K562 (cell line): ENCODE results near the gene TRIP12. TPM values are rescaled to one million over a fixed set of nuclear protein-coding genes. Genes with fewer than 3 reads are reported as not detected.

ENCODE experiments used
- ATAC-seq: fragments of 200-7000 bp; cut with Tn5 transposase; 3 replicates; pipeline ENCODE4 v1.9.1; 2020; ENCODE audit warnings: moderate library complexity
- BruUV-seq: library from RNA; stranded (reverse); fragments of 400-500 nt; replicated peaks from 2 replicates; lab custom pipeline; 2021; lab: Mats Ljungman, UMichigan
- CTCF ChIA-PET: fragments of 300-600 bp; formaldehyde crosslinking; extraction: SDS; loops from one replicate; lab custom pipeline; 2021; ENCODE audit warnings: low intra/inter-chr PET ratio; lab: Yijun Ruan, JAX
- POLR2A ChIA-PET: fragments of 300-600, 350-650 bp; sonication (Branson Sonifier 250); formaldehyde crosslinking; extraction: SDS; loops from one replicate; lab custom pipeline; 2021; ENCODE audit warnings: antibody characterized with exemption, inconsistent platforms; lab: Yijun Ruan, JAX
- DNase-seq, 4 experiments: peaks; one replicate each; pipeline versions ENCODE4 v3.0.0 to v3.0.0-alpha.2; 2011 to 2018; ENCODE audit warnings: low spot score in 3 of 4, mixed read lengths in 3 of 4; ENCODE audit errors: extremely low read depth in 1 of 4
- FAIRE-seq: peaks from 2 replicates; lab custom pipeline; 2011; peaks lifted over from hg19 to GRCh38; lab: Jason Lieb, UNC
- H2AFZ ChIP-seq: 2 replicates; pipeline ENCODE4 v1.6.0; 2011; ENCODE audit warnings: low read depth, low read length, control low read depth, inconsistent platforms
- H3K27ac ChIP-seq: fragments of 200-600 bp; 3 replicates; pipeline ENCODE4 v1.8.0; 2011; ENCODE audit warnings: low read depth, mild to moderate bottlenecking, control low read depth, inconsistent platforms, low read length, moderate library complexity, mixed read lengths; ENCODE audit errors: extremely low read depth
- H3K27me3 ChIP-seq, 2 experiments: fragments of 300-600 bp in 1 of 2; 2 replicates in 1 of 2; 3 replicates in 1 of 2; pipeline versions ENCODE4 v1.6.0 to v1.8.0; 2011; ENCODE audit warnings: inconsistent platforms in 2 of 2, low read length in 2 of 2, mild to moderate bottlenecking in 1 of 2, mixed read lengths in 1 of 2, moderate library complexity in 1 of 2; ENCODE audit not compliant: control insufficient read depth in 2 of 2, insufficient read depth in 2 of 2
- H3K36me3 ChIP-seq: fragments of 300-600 bp; 3 replicates; pipeline ENCODE4 v1.8.0; 2011; ENCODE audit warnings: mild to moderate bottlenecking, low read length, inconsistent platforms; ENCODE audit not compliant: control insufficient read depth, insufficient read depth
- H3K4me1 ChIP-seq, 2 experiments: fragments of 200-600 bp in 1 of 2; replicated peaks in 1 of 2; 2 replicates in 1 of 2; 3 replicates in 1 of 2; pipeline versions ENCODE4 v1.5.1 to v1.8.0; 2011; ENCODE audit warnings: inconsistent platforms in 2 of 2, low read length in 2 of 2, mild to moderate bottlenecking in 1 of 2, mixed read lengths in 1 of 2, moderate library complexity in 1 of 2; ENCODE audit not compliant: control insufficient read depth in 2 of 2, insufficient read depth in 2 of 2
- H3K4me2 ChIP-seq: 2 replicates; pipeline ENCODE4 v1.6.1; 2011; ENCODE audit warnings: low read length, control low read depth, inconsistent platforms, mixed read lengths; ENCODE audit not compliant: insufficient read depth
- H3K4me3 ChIP-seq: fragments of 200-600 bp; sonication (generic), shearing (Covaris generic); 2 replicates; pipeline ENCODE4 v1.5.1; 2016; ENCODE audit warnings: control low read depth, inconsistent platforms
- H3K79me2 ChIP-seq: fragments of 200-600 bp; 3 replicates; pipeline ENCODE4 v1.8.0; 2011; ENCODE audit warnings: low read length, inconsistent platforms; ENCODE audit not compliant: control insufficient read depth, insufficient read depth
- H3K9ac ChIP-seq, 2 experiments: 2 replicates each; pipeline versions ENCODE4 v1.6.0 to v1.6.1; 2011; ENCODE audit warnings: low read depth in 2 of 2, low read length in 2 of 2, control low read depth in 1 of 2, inconsistent platforms in 1 of 2, mild to moderate bottlenecking in 1 of 2, mixed read lengths in 1 of 2; ENCODE audit not compliant: insufficient read depth in 1 of 2
- H3K9me1 ChIP-seq: one replicate; pipeline ENCODE4 v1.6.0; 2011; ENCODE audit warnings: inconsistent platforms, mild to moderate bottlenecking, low read length, moderate library complexity; ENCODE audit not compliant: control insufficient read depth, insufficient read depth
- H3K9me3 ChIP-seq: replicated peaks from 2 replicates; pipeline ENCODE4 v1.5.1; 2011; ENCODE audit warnings: low read depth, low read length, inconsistent platforms; ENCODE audit not compliant: control insufficient read depth, insufficient read depth
- H4K20me1 ChIP-seq: replicated peaks from 2 replicates; pipeline ENCODE4 v1.6.1; 2011; ENCODE audit warnings: low read length, inconsistent platforms, mixed read lengths; ENCODE audit not compliant: control insufficient read depth, insufficient read depth
- ESRRA ChIP-seq: fragments of 450-650 bp; IDR thresholded peaks from 2 replicates; pipeline ENCODE4 v1.6.1; 2014; ENCODE audit warnings: low read depth, mild to moderate bottlenecking, moderate library complexity, borderline replicate concordance
- GABPB2 ChIP-seq: fragments of 250-450 bp; sonication (Bioruptor Pico); conservative IDR thresholded peaks from 2 replicates; pipeline ENCODE4 v1.5.1; 2021; ENCODE audit warnings: mild to moderate bottlenecking
- MTF1 ChIP-seq: fragments of 250-450 bp; sonication (Bioruptor Pico); IDR thresholded peaks from 2 replicates; pipeline ENCODE4 v1.9.0; 2021; ENCODE audit warnings: moderate library complexity, mild to moderate bottlenecking, inconsistent platforms, borderline replicate concordance
- PHF8 ChIP-seq: fragments of 200-600 bp; sonication (generic); IDR thresholded peaks from 2 replicates; pipeline ENCODE4 v1.6.1; 2012; ENCODE audit warnings: mixed run types, mild to moderate bottlenecking, inconsistent platforms, low read length, moderate library complexity, borderline replicate concordance
- SP2 ChIP-seq: IDR thresholded peaks from 2 replicates; pipeline ENCODE4 v1.6.1; 2011; ENCODE audit warnings: mild to moderate bottlenecking, low read depth, low read length, moderate library complexity; ENCODE audit not compliant: poor library complexity, severe bottlenecking; ENCODE audit errors: extremely low read depth
- ZNF124 ChIP-seq: sonication (generic); formaldehyde crosslinking; IDR thresholded peaks from 2 replicates; pipeline ENCODE4 v1.8.1; 2022; ENCODE audit warnings: missing genetic modification reagents
- ZNF384 ChIP-seq: IDR thresholded peaks from 2 replicates; pipeline ENCODE4 v1.6.1; 2012; ENCODE audit warnings: low read depth, low read length, improper control_type of control experiment
- WGBS: fragments of 100-300 bp; shearing (Covaris generic); methylation state at CpG from one replicate; pipeline ENCODE4 v1.1.6; 2016; ENCODE audit warnings: low coverage, mixed read lengths; ENCODE audit not compliant: insufficient coverage; ENCODE audit errors: missing lambda C conversion rate; 5-methylcytosine and 5-hydroxymethylcytosine counted together
- in situ Hi-C: fragments of 300-500 bp; cut with MboI; formaldehyde crosslinking; loops from 4 replicates; pipeline ENCODE4 v1.15.0; 2018; ENCODE audit warnings: inconsistent platforms, mixed read lengths
- intact Hi-C: fragments of 100-400 bp; cut with micrococcal nuclease; formaldehyde crosslinking; loops from 2 replicates; pipeline ENCODE4 v1.14.2; 2022
- polyA plus RNA-seq, 8 experiments: library from polyadenylated mRNA; depleted of rRNA in 4 of 8; stranded (reverse) in 5 of 8; unstranded in 3 of 8; fragments of >200 nt; fragmentation: Nextera tagmentation in 2 of 8; fragmentation: Illumina TruSeq in 1 of 8; extraction: Ambion mirVana in 2 of 8; extraction: Trizol in 1 of 8; gene quantifications; 2 replicates each; pipeline versions ENCODE4 v1.2.1 to v1.2.3, GENCODE V29; 2011 to 2014; ENCODE audit warnings: inconsistent platforms in 1 of 8, missing spikeins in 1 of 8
- total RNA-seq, 7 experiments: library from RNA; depleted of rRNA in 6 of 7; stranded (reverse); fragments of >200 nt in 6 of 7; fragmentation: Illumina TruSeq in 2 of 7; extraction: Trizol in 2 of 7; gene quantifications; 2 replicates each; pipeline versions ENCODE4 v1.2.1 to v1.2.3, GENCODE V29; 2011 to 2021; ENCODE audit warnings: low replicate concordance in 1 of 7
- TF ChIP-seq, protein P1 (sequence below): fragments of 250-450 bp; sonication (Bioruptor Pico); IDR thresholded peaks from 2 replicates; pipeline ENCODE4 v1.5.0; 2022; ENCODE audit warnings: mild to moderate bottlenecking
- TF ChIP-seq, protein P2 (sequence below): fragments of 450-650 bp; IDR thresholded peaks from 2 replicates; pipeline ENCODE4 v1.6.1; 2016; ENCODE audit warnings: low read depth, mild to moderate bottlenecking, moderate library complexity
- TF ChIP-seq, protein P3 (sequence below), 2 experiments: fragments of 450-650 bp in 1 of 2; IDR thresholded peaks; 2 replicates each; pipeline ENCODE4 v1.6.1; 2011 to 2017; ENCODE audit warnings: low read depth in 2 of 2, antibody characterized with exemption in 1 of 2, borderline replicate concordance in 1 of 2, low read length in 1 of 2, mild to moderate bottlenecking in 1 of 2, mixed read lengths in 1 of 2; ENCODE audit not compliant: control insufficient read depth in 1 of 2

TRIP12 gene
- total and polyA plus RNA-seq, 9 of the 15 experiments (the other 6 are each of a cell fraction or from before 2014, with no cell fraction given): 15.2 to 131 (median 80.1) TPM

DNA sequence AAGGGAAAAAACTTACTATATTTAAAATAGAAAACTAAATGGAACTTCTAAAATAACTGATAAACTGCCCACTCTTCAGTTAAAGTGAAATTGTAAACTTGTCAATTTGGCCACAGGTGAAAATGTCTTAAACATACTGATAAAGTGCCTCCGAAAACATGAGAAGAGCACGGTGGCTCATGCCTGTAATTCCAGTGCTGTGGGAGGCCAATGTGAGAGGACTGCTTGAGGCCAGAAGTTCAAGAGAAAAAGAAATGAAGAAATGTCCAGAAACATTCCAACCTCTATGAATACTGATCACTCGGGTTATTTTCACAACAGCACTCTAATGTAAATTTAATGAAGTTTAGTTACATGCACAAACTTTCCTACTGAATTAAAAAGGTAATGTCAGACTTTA is 144.1 kb downstream of the TRIP12 start:
- no peak for FAIRE-seq
- Histone ChIP-seq H3K9me3 (no peaks in the 10 kb centered on the region), H3K36me3 (peaks cover 87% of the 10 kb centered on the region), H3K4me2 (no peak overlapping the region), H2AFZ (no peak overlapping the region), H3K27ac (no peak overlapping the region), H3K9me1 (no peaks in the 10 kb centered on the region)
- ATAC-seq: no peak
- no TSS peak for BruUV-seq
- WGBS: 85% methylated on average over 3 of the region's 3 CpGs
- in situ Hi-C loops: no loop called here
- no peak for TF ChIP-seq ZNF124 (CRISPR knock-in tag)
- no peak for TF ChIP-seq MTF1
- no peak for TF ChIP-seq GABPB2
- TF ChIP-seq, protein P1, sequence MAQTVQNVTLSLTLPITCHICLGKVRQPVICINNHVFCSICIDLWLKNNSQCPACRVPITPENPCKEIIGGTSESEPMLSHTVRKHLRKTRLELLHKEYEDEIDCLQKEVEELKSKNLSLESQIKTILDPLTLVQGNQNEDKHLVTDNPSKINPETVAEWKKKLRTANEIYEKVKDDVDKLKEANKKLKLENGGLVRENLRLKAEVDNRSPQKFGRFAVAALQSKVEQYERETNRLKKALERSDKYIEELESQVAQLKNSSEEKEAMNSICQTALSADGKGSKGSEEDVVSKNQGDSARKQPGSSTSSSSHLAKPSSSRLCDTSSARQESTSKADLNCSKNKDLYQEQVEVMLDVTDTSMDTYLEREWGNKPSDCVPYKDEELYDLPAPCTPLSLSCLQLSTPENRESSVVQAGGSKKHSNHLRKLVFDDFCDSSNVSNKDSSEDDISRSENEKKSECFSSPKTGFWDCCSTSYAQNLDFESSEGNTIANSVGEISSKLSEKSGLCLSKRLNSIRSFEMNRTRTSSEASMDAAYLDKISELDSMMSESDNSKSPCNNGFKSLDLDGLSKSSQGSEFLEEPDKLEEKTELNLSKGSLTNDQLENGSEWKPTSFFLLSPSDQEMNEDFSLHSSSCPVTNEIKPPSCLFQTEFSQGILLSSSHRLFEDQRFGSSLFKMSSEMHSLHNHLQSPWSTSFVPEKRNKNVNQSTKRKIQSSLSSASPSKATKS (CRISPR knock-in tag): no peak
- TF ChIP-seq SP2: no peak
- TF ChIP-seq, protein P2, sequence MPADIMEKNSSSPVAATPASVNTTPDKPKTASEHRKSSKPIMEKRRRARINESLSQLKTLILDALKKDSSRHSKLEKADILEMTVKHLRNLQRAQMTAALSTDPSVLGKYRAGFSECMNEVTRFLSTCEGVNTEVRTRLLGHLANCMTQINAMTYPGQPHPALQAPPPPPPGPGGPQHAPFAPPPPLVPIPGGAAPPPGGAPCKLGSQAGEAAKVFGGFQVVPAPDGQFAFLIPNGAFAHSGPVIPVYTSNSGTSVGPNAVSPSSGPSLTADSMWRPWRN: no peak
- TF ChIP-seq ESRRA: no peak
- no peak for TF ChIP-seq PHF8
- TF ChIP-seq, protein P3, sequence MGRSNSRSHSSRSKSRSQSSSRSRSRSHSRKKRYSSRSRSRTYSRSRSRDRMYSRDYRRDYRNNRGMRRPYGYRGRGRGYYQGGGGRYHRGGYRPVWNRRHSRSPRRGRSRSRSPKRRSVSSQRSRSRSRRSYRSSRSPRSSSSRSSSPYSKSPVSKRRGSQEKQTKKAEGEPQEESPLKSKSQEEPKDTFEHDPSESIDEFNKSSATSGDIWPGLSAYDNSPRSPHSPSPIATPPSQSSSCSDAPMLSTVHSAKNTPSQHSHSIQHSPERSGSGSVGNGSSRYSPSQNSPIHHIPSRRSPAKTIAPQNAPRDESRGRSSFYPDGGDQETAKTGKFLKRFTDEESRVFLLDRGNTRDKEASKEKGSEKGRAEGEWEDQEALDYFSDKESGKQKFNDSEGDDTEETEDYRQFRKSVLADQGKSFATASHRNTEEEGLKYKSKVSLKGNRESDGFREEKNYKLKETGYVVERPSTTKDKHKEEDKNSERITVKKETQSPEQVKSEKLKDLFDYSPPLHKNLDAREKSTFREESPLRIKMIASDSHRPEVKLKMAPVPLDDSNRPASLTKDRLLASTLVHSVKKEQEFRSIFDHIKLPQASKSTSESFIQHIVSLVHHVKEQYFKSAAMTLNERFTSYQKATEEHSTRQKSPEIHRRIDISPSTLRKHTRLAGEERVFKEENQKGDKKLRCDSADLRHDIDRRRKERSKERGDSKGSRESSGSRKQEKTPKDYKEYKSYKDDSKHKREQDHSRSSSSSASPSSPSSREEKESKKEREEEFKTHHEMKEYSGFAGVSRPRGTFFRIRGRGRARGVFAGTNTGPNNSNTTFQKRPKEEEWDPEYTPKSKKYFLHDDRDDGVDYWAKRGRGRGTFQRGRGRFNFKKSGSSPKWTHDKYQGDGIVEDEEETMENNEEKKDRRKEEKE (IDR thresholded peaks at IDR 0.05; ENCODE audit: borderline replicate concordance in 1 of 2, control insufficient read depth in 1 of 2, low read depth in 2 of 2, low read length in 1 of 2): no peak
- TF ChIP-seq ZNF384: no peak
- TF ChIP-seq, all 486 proteins: peak for 0
- no peak overlapping the region for H3K9ac ChIP-seq
- H3K4me3 ChIP-seq: no peak overlapping the region
- no peaks in the 10 kb centered on the region for H3K27me3 ChIP-seq
- ChIA-PET POLR2A (no interaction called here), CTCF (interaction anchor here (0.5 kb wide), 1 partner anchor 126 kb away, joined by 3 read pairs; no protein-coding TSS in a partner anchor)
- intact Hi-C loops: no loop called here
- peaks cover 0 to 10% of the 10 kb centered on the region in 2 experiments; a peak in 2 of 5 replicates for H3K4me1 ChIP-seq
- no peak for DNase-seq
- H3K79me2 ChIP-seq: no peaks in the 10 kb centered on the region
- H4K20me1 ChIP-seq: peaks cover 11% of the 10 kb centered on the region; the same call in 1 of the 2 replicates
